HPDE6-E6E7 (cell line): ENCODE measurements around the gene COQ8B.
"Not testable (repeated sequence)": the region's sequence is repeated elsewhere in the genome, so short reads cannot be mapped to it uniquely, and the experiment has no call there.

Experiments
- DNase-seq: peaks from one replicate; pipeline ENCODE4 v3.0.0; 2011; ENCODE audit warnings: missing footprints; ENCODE audit errors: extremely low spot score

COQ8B gene

DNA sequence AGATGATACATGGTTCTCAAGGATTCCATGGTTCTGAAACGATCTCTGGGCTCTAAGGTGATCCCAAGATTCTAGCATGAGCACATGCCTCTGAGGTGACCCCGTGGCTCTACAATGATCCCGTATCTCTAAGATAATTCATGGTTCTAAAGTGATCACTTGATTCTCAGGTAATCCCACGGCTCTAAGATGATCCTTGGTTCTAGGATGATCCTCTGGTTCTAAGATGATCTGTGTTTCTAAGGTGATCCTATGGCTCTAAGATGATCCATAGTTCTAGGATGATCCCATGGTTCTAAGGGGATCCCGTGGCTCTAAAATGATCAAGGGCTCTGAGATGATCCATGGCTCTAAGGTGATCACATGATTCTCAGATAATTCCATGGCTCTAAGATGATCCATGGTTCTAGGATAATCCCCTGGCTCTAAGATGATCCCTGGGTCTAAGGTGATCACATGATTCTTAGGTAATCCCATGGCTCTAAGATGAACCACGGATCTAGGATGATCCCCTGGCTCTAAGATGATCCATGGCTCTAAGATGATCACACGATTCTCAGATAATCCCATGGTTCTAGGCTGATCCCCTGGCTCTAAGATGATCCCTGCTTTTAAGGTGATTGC lies 47.6 kb downstream of the COQ8B start:
- DNase-seq: no peak

DNA sequence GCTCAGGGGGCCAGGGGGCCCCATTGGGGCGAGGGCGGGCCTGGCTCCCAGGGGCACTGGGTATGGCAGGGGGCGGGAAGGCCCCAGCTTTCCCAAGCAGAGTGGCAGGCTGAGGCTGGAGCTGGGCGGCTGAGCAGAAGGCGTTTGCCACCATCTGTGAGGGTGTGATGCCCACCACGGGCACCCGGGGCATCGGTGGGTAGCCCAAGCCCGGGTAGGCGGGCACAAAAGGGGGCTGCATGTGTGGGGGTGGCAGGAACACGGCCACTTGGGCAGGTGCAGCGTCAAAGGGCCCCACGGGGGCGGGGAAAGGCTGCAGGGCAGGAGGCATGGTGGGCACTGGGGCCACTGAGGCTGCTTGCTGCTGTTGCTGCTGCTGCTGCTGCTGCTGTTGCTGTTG lies 49.1 kb downstream of the COQ8B start:
- DNase-seq: no peak

DNA sequence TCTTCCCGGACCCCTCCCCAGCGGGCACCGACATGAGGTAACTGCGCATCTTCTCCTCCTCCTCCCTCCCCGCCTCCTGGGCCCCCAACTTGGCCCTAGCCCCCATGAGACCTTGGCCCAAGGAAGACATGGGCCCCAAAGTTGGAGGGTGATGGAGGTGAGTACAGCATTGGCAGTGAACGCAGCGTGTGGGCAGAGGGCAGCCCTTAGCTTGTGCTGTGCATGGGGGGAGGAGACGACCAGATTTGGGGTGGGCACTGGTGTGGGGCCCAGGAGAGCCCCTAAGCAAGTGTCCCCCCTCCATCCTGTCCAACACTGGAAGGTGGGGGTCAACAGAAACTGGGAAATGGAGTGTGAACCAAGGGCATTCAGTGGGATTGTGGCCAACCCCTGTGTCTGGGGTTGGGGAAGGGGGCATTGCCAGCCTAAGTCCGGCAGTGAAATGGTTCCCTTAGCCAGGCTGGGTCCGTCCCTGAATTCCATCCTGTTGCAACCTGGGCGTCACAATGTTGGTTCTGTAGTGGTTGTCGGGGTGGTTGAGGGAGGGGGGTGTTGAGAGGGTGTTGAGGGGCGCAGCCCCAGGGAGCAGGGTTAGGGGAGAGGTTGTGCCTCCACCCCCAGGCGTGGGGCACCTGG lies 49.8 kb downstream of the COQ8B start:
- DNase-seq: no peak

DNA sequence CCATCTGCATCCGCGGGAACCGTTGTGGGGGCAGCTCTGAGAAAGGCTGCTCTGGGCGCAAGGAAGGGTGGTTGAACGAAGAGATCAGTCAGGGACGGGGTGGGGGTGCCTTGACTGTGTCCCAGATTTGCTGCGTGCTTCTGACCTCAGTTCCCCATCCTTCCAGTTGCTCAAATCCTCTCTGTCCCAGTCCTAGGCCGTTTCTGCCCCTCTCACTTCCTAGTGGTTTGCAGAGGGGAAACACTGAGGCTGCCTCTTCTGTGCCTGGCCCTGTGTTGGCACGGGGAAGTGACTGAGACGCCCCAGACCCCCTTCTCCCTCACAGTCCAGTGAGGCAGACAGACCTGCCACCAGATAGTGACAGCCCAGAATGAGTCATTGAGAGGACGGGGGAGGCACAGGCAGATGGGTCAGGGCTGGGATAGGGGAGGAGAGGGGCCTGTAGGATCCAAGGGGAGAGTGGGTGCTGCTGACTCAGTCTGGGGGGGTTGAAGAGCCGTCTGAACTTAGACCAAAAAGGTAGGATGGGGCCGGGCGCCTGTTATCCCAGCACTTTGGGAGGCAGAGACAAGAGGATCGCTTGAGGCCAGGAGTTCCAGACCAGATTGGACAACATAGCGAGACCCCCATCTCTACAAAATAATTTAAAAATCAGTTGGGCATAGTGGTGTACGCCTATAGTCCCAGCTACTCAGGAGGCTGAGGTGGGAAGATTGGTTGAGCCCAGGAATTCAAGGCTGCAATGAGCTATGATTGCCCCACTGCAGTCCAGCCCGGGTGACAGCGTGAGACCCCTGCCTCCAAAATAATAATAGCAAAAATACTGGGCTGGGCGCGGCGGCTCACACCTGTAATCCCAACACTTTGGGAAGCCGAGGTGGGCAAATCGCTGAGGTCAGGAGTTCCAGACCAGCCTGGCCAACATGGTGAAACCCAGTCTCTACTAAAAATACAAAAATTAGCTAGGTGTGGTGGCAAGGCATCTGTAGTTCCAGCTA lies 52.7 kb downstream of the COQ8B start:
- no peak for DNase-seq

DNA sequence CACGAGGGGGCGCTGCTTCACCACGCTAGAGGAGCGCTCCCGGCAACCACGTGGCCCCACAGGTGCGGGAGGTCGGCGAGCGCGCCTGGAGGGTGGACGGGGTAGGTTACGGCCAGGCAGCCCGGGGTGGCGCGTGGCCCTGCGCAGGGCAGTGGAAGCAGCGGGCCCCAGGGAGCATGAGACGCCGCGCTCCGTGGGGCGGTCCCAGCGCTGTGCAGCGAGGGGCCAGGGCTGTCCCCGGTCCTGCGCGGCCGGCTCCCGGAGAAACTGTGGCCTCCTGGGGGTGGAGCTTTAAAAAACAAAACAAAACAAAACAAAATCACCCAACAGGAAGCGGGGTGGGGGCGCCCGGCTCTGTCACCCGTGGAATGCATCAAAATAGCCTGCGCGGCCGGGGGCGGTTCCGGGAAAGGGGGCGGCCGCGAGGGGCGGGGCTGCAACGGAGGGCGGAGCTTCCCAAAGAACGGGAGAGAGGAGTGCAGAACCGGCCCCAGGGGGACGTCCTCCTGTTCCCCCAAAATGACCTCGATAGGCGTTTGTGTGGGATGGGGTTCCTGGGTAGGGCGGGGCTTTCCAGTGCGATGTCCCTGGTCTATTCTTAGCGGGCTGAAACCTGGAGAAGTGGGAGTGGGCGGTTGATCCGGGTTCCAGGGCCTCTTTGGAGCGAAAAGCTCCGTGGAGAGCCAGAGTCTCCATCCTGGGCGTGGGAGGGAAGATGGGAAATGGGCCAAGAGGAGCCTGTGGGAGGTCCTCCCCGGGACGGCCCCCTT lies 53.6 kb downstream of the COQ8B start:
- DNase-seq: peak; percentile 65

DNA sequence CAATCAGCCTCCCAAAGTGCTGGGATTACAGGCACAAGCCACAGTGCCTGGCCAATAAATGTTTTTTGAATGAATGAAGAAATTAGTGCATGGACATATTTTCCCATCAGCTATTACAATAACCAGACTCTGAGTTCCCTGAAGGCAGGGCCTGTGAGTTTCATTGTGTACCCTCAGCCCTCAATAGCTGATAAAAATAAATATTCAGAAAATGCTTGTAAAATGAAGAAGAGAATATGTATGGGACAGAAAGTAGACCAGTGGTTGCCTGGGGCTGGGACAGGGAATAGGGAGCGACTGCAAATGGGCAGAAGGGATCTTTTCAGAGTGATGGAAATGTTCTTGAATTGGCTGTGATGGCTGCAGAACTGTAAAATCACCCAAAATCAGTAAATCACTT lies 55.1 kb downstream of the COQ8B start:
- no peak for DNase-seq

DNA sequence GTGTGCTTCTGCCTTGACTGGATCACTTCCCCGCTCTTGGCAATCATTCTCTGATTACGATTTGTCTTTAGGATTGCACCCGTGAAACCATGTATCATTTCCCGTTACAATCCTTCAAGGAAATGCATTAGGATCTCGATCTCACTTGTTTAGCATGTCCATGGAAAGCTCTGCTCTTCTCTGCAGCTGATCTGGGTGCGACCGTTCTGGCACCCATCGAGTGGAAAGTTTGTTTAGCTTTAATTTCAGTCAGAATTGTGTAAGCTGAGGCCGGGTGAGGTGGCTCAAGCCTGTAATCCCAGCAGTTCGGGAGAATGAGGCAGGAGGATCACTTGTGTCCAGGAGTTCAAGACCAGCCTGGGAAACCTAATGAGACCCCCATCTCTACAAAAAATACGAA lies 57.1 kb downstream of the COQ8B start:
- no peak for DNase-seq

DNA sequence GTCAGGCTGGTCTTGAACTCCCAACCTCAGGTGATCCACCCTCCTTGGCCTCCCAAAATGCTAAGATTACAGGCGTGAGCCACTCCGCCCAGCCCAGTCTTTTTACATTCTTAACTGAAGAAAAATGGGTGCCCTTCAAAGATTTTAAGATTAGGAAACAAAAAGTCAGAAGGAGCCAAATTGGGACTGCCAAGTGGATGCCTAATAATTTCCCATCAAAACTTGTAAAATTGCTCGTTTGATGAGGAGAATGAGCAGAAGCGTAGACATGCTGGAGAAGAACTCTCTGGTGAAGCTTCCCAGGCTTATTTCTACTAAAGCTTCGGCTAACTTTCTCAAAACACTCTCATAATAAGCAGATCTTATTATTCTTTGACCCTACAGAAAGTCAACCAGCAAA lies 57.6 kb downstream of the COQ8B start:
- no peak for DNase-seq

DNA sequence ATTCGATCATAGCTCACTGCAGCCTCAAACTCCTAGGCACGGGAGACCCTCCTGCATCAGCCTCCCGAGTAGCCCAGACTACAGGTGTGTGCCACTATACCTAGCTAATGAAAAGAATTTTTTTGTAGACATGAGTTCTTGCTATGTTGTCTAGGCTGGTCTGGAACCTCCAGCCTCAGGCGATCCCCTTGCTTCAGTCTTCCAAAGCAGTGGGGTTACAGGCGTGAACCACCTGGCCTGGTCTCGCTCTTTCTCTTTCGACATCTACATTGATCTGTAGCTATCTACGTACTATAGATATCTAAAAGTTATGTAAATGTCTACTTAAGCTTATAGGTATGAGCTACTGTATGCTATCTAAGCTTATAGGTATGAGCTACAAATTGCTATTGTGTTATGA lies 58.7 kb downstream of the COQ8B start:
- no peak for DNase-seq

DNA sequence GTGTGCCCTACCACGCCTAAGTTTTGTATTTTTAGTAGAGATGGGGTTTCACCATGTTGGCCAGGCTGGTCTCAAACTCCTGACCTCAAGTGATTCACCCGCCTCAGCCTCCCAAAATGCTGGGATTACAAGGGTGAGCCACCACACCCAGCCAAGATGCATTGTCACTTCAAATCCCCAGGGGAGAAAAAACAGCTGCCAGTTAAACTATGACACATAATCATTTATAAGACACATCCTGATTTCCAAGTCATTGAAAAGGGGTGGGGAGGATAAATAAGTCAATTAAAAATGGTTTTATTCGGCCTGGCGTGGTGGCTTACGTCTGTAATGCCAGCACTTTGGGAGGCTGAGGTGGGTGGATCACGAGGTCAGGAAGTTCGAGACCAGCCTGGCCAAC lies 61.0 kb downstream of the COQ8B start:
- DNase-seq: not testable (repeated sequence)

DNA sequence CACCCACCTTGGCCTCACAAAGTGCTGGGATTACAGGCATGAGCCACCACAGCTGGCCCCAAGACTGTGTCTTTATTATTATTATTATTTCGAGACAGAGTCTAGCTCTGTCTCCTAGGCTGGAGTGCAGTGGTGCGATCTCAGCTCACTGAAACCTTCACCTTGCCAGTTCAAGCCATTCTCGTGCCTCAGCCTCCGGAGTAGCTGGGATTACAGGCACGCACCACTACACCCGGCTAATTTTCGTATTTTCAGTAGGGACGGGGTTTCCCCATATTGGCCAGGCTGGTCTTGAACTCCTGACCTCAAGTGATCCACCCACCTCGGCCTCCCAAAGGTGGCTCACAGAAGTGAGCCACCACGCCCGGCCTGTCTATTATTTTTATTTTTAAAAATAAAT lies 64.4 kb downstream of the COQ8B start:
- DNase-seq: not testable (repeated sequence)

DNA sequence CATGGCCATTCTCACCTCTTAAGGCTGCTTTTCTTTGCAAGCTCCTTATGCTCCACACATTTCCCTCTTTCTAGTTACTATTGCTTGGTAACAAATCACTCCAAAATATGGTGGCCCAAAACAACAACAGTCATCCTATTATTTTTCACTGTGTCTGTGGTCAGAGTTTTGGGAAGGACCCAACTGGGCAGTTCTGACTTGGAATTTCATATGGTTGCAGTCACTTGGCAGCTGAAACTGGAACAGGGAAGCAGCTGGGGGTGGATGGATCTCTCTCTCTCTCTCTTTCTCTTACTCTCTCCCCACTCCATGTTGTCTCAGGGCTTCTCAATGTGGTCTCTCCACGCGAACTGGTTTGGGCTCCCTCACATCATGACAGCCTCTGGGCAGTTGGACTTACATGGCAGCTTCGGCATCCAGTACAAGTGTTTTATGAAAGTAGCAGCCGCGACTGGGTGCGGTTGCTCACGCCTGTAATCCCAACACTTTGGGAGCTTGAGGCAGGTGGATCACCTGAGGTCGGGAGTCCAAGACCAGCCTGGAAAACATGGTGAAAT lies 65.9 kb downstream of the COQ8B start:
- DNase-seq: no peak

DNA sequence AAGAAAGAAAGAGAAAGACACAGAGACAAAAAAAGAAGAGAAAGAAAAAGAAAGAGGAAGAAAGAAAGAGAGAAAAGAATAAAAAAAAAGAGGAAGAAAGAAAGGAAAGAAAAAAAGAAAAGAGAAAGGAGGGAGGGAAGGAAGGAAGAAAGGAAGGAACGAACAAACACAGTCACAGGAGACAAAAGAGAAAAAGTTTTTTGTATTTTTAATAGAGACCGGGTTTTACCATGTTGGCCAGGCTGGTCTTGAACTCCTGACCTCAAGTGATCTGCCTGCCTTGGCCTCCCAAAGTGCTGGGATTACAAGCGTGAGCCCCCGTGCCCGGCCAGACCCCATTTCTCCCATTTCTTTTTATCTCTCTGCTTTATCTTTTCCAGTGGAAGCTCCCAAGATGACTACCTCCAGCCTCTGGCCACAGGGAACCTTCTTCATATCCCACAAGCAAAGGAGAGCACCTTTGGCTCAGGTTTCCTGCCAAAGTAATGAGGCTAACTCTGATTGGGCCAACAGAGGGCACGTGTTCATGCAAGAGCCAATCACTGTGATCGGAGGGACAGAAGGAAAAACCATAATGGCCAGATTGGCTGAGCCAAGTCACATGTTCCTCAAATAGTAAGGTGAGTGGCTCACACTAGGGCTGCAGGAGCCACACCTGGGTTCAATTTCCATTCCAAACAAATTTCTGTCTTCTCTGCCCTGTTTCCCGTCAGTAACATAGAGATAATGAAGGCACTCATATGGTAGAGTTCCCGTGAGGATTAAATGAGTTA lies 66.6 kb downstream of the COQ8B start:
- not testable (repeated sequence) for DNase-seq

DNA sequence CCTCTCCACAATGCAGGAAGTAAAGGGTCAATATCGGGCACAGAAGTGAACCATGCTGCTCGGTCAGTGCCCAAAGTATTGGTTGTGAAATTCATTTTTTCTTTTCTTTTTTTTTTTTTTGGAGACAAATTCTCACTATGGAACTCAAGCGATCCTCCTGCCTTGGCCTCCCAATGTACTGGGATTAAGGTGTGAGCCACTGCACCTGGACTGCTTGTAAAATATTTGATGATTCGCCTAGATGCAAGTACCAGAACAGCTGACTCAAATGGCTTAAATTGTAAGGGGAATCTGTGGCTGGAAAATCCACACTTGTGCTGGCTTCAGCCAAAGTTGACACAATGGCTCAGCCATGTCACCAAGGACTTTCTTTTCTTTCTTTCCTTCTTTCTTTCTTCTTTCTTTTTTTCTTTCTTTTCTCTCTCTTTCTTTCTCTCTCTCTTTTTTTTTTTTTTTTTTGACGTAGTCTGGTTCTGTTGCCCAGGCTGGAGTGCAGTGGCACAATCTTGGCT lies 69.9 kb downstream of the COQ8B start:
- DNase-seq: no peak

DNA sequence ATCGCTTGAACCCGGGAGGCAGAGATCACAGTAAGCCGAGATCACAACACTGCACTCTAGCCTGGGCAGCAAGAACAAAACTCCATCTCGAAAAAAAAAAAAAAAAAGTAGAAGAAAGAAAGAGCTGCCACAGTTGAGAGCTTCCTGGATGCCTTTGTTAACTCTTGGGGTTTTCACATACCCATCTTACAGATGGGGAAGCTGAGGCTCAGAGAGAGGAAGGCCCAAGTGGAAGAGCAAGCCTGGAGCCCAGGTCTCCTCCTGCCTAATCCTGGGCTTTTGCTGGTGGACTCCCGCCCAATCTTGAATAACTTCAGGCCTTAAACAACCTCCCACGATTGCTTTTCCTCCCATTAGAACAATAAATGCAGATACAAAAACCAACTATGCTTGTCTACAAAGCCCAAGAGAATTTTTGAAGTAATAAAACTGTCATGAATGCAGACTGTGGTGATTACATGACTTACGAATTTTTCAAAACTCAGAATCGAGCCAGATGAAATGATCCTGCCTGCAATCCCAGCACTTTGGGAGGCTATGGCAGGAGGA lies 73.9 kb downstream of the COQ8B start:
- DNase-seq: no peak

DNA sequence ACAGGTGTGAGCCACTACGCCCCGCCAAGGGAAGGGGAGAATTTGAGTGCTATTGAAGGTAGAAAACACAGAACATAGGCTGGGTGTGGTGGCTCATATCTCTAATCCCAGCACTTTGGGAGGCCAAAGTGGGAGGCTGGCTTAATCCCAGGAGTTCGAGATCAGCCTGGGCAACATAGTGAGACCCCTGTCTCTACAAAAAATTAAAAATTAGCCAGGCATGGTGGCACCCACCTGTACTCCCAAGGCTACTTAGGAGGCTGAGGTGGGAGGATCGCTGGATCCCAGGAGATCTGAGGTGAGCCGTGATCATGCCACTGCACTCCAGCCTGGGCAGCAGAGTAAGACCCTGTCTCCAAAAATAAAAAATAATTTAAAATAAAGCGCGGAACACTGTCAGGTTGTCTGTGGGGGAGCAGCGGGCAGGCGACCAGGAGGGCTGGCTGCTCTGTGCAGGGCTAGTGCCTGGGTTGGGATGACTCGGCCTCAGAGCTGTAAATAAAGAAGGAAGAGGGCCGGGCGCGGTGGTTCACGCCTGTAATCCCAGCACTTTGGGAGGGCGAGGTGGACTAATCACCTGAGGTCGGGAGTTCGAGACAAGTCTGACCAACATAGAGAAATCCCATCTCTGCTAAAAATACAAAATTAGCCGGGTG lies 74.5 kb downstream of the COQ8B start:
- DNase-seq: no peak
